ENCODE data around the gene GATAD2B.

DNA sequence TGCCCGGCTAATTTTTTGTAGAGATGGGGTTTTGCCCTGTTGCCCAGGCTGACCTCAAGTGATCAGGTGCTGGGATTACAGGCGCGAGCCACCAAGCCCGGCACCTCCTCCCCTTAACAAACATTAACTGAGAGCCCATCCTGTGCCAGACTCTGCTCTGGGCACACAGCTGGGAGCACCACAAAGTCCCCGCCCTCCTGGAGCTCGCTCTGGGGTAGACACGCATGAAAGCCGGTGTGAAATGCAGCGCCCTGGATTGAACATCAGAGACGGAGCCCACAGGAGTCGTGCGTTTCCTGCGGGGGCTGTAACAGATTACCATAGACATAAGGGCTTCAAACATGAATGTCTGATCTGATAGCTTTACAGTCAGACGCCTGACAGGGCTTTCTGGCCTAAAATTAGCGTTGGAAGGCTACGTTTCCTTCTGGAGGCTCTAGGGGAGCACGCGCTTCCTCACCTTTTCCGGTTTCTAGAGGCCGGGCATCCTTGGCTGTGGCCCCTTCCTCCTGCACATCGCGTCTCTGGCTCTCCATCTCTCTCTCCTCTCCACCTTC, 133.2 kb downstream of the GATAD2B start:
- TF ChIP-seq, protein P1, sequence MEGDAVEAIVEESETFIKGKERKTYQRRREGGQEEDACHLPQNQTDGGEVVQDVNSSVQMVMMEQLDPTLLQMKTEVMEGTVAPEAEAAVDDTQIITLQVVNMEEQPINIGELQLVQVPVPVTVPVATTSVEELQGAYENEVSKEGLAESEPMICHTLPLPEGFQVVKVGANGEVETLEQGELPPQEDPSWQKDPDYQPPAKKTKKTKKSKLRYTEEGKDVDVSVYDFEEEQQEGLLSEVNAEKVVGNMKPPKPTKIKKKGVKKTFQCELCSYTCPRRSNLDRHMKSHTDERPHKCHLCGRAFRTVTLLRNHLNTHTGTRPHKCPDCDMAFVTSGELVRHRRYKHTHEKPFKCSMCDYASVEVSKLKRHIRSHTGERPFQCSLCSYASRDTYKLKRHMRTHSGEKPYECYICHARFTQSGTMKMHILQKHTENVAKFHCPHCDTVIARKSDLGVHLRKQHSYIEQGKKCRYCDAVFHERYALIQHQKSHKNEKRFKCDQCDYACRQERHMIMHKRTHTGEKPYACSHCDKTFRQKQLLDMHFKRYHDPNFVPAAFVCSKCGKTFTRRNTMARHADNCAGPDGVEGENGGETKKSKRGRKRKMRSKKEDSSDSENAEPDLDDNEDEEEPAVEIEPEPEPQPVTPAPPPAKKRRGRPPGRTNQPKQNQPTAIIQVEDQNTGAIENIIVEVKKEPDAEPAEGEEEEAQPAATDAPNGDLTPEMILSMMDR (IDR thresholded peaks at IDR 0.05 in 8 of 11, conservative IDR thresholded peaks at IDR 0.05 in 3 of 11): no peak
- TF ChIP-seq POLR2AphosphoS5 (IDR thresholded peaks at IDR 0.05): peak in 1 of 3 donors; percentile 5
- TF ChIP-seq POLR2A (IDR thresholded peaks at IDR 0.05): no peak
